ENCODE results near the gene PLCB4.
A peak's percentile ranks its signal among the peaks of the same experiment; 100 is the strongest.

The PLCB4 gene

GRCh38 chr20:9211016-9211760 is 142.3 kb downstream of the PLCB4 start:
- DNase-seq (ENCODE audit: extremely low read depth, low read depth), result no peak
- no peak for TF ChIP-seq CTCF (IDR thresholded peaks at IDR 0.05; ENCODE audit: low read depth, low read length, missing control alignments)
- no peak overlapping the region for H3K4me3 ChIP-seq (replicated peaks; ENCODE audit: low read depth, low read length)

- no peak overlapping the region for H3K4me3 ChIP-seq (replicated peaks; ENCODE audit: low read depth, low read length)
- TF ChIP-seq CTCF (IDR thresholded peaks at IDR 0.05; ENCODE audit: low read depth, low read length, missing control alignments), result no peak
- no peak for DNase-seq (ENCODE audit: extremely low read depth, low read depth)
These were observed 143.8 kb downstream of the PLCB4 start for GRCh38 chr20:9212735-9213134.

GRCh38 chr20:9214685-9215084 is 145.8 kb downstream of the PLCB4 start:
- H3K4me3 ChIP-seq (replicated peaks; ENCODE audit: low read depth, low read length), result no peak overlapping the region
- no peak for DNase-seq (ENCODE audit: extremely low read depth, low read depth)
- TF ChIP-seq CTCF (IDR thresholded peaks at IDR 0.05; ENCODE audit: low read depth, low read length, missing control alignments), result no peak

- TF ChIP-seq CTCF (IDR thresholded peaks at IDR 0.05; ENCODE audit: low read depth, low read length, missing control alignments), result peak; percentile 34
- H3K4me3 ChIP-seq (replicated peaks; ENCODE audit: low read depth, low read length), result no peak overlapping the region
- no peak for DNase-seq (ENCODE audit: extremely low read depth, low read depth)
These were observed 146.7 kb downstream of the PLCB4 start for GRCh38 chr20:9215539-9215938.

- DNase-seq (ENCODE audit: extremely low read depth, low read depth), result no peak
- H3K4me3 ChIP-seq (replicated peaks; ENCODE audit: low read depth, low read length), result no peak overlapping the region
- no peak for TF ChIP-seq CTCF (IDR thresholded peaks at IDR 0.05; ENCODE audit: low read depth, low read length, missing control alignments)
These were observed 149.7 kb downstream of the PLCB4 start for GRCh38 chr20:9218531-9218961.

- no peak for TF ChIP-seq CTCF (IDR thresholded peaks at IDR 0.05; ENCODE audit: low read depth, low read length, missing control alignments)
- no peak overlapping the region for H3K4me3 ChIP-seq (replicated peaks; ENCODE audit: low read depth, low read length)
- DNase-seq (ENCODE audit: extremely low read depth, low read depth), result no peak
These were observed 152.1 kb downstream of the PLCB4 start for GRCh38 chr20:9220874-9221547.

Data from HFF-Myc (cell line).